ENCODE results near the gene CLEC16A.

CLEC16A gene

GRCh38 chr16:11134722-11135463 lies 190.5 kb downstream of the CLEC16A start:
- Histone ChIP-seq H3K27me3 (no peaks in the 10 kb centered on the region), H3K4me1 (ENCODE audit: control insufficient read depth in 1 of 2, insufficient read depth in 1 of 2, low read depth in 1 of 2, low read length in 1 of 2) (no peaks in the 10 kb centered on the region), H3K9me3 (no peaks in the 10 kb centered on the region), H3K4me3 (ENCODE audit: low read depth in 1 of 2, low read length in 1 of 2) (no peak overlapping the region), H3K36me3 (peaks cover 62% of the 10 kb centered on the region), H3K27ac (no peak overlapping the region)
- no peak for TF ChIP-seq CTCF (IDR thresholded peaks at IDR 0.05)

GRCh38 chr16:11135464-11135973 lies 191.2 kb downstream of the CLEC16A start:
- Histone ChIP-seq H3K27ac (no peak overlapping the region), H3K36me3 (peaks cover 60% of the 10 kb centered on the region), H3K9me3 (no peaks in the 10 kb centered on the region), H3K27me3 (no peaks in the 10 kb centered on the region), H3K4me1 (ENCODE audit: control insufficient read depth in 1 of 2, insufficient read depth in 1 of 2, low read depth in 1 of 2, low read length in 1 of 2) (no peaks in the 10 kb centered on the region), H3K4me3 (ENCODE audit: low read depth in 1 of 2, low read length in 1 of 2) (no peak overlapping the region)
- no peak for TF ChIP-seq CTCF (IDR thresholded peaks at IDR 0.05)

- no peak for TF ChIP-seq CTCF (IDR thresholded peaks at IDR 0.05)
- H3K4me1 ChIP-seq (ENCODE audit: control insufficient read depth in 1 of 2, insufficient read depth in 1 of 2, low read depth in 1 of 2, low read length in 1 of 2), result no peaks in the 10 kb centered on the region
- no peak overlapping the region for H3K27ac ChIP-seq
- H3K27me3 ChIP-seq, result no peaks in the 10 kb centered on the region
- H3K36me3 ChIP-seq, result peaks cover 60% of the 10 kb centered on the region
- H3K9me3 ChIP-seq, result no peaks in the 10 kb centered on the region
- no peak overlapping the region for H3K4me3 ChIP-seq (ENCODE audit: low read depth in 1 of 2, low read length in 1 of 2)
Observed at GRCh38 chr16:11136600-11136999, 192.2 kb downstream of the CLEC16A start.

GRCh38 chr16:11138022-11138768 lies 193.8 kb downstream of the CLEC16A start:
- no peak for TF ChIP-seq CTCF (IDR thresholded peaks at IDR 0.05)
- Histone ChIP-seq H3K4me3 (ENCODE audit: low read depth in 1 of 2, low read length in 1 of 2) (no peak overlapping the region), H3K27ac (no peak overlapping the region), H3K36me3 (peaks cover 62% of the 10 kb centered on the region), H3K9me3 (no peaks in the 10 kb centered on the region), H3K4me1 (ENCODE audit: control insufficient read depth in 1 of 2, insufficient read depth in 1 of 2, low read depth in 1 of 2, low read length in 1 of 2) (no peaks in the 10 kb centered on the region), H3K27me3 (no peaks in the 10 kb centered on the region)

- Histone ChIP-seq H3K27me3 (no peaks in the 10 kb centered on the region), H3K9me3 (no peaks in the 10 kb centered on the region), H3K36me3 (peaks cover 69% of the 10 kb centered on the region), H3K27ac (no peak overlapping the region), H3K4me1 (ENCODE audit: control insufficient read depth in 1 of 2, insufficient read depth in 1 of 2, low read depth in 1 of 2, low read length in 1 of 2) (no peaks in the 10 kb centered on the region), H3K4me3 (ENCODE audit: low read depth in 1 of 2, low read length in 1 of 2) (no peak overlapping the region)
- no peak for TF ChIP-seq CTCF (IDR thresholded peaks at IDR 0.05)
Observed at GRCh38 chr16:11138769-11139325, 194.5 kb downstream of the CLEC16A start.

All from neutrophil (primary cell).